Bronchial epithelial cell (primary cell): ENCODE data around the gene RUFY4. TPM values are rescaled to one million over a fixed set of nuclear protein-coding genes. Genes with fewer than 3 reads are reported as not detected.

Experiments used
- DNase-seq: peaks from one replicate; pipeline ENCODE4 v3.0.0-alpha.2; 2010; ENCODE audit warnings: low read depth
- FAIRE-seq: peaks from 2 replicates; lab custom pipeline; 2011; peaks lifted over from hg19 to GRCh38; lab: Jason Lieb, UNC
- H3K27me3 ChIP-seq: 2 replicates; pipeline ENCODE4 v1.5.1; 2011; ENCODE audit warnings: low read length; ENCODE audit not compliant: control insufficient read depth, insufficient read depth
- H3K36me3 ChIP-seq: 2 replicates; pipeline ENCODE4 v1.5.1; 2011; ENCODE audit warnings: low read length; ENCODE audit not compliant: control insufficient read depth, insufficient read depth
- H3K4me3 ChIP-seq: 2 replicates; pipeline ENCODE4 v1.5.1; 2011; ENCODE audit warnings: mild to moderate bottlenecking, low read depth, low read length, control low read depth
- total RNA-seq: library from RNA; depleted of rRNA; stranded (reverse); fragments of >200 nt; gene quantifications from 2 replicates; pipeline ENCODE4 v1.2.1, GENCODE V29; 2014
- TF ChIP-seq, protein P1 (sequence below): IDR thresholded peaks from 2 replicates; pipeline ENCODE4 v1.5.1; 2011; ENCODE audit warnings: mild to moderate bottlenecking, moderate library complexity, low read length, control low read depth, inconsistent platforms; ENCODE audit not compliant: insufficient read depth, severe bottlenecking

RUFY4 gene
- total RNA-seq, 1 donor from 2014 or later, result not detected

DNA sequence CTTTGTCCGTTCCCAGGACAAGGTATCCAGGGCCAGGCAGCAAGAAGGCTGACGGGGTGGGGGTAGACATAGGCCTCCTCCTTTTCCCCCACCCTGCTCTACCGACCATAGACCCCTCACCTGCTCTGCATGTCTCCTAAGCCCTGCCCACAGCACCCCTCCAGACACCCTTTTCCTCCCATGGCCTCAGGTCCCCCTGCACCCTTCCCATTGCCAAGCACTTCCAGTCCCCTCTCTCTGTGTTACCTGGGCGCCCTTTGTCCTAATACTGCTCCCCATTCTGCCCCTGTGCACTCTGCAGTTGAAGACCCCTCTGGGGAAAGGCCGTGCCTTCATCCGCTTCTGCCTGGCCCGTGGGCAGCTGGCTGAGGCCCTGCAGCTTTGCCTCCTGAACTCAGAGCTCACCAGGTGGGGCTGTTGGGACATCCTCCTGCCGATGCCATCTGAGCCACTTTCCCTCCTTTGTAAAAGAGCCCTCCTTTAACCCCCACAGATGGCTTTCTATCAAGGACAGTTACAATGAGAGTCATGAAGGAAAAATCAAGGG lies 3.5 kb downstream of the RUFY4 start:
- Histone ChIP-seq H3K27me3 (peaks cover 14% of the 10 kb centered on the region), H3K4me3 (no peak overlapping the region), H3K36me3 (no peaks in the 10 kb centered on the region)
- no peak for DNase-seq
- TF ChIP-seq, protein P1, sequence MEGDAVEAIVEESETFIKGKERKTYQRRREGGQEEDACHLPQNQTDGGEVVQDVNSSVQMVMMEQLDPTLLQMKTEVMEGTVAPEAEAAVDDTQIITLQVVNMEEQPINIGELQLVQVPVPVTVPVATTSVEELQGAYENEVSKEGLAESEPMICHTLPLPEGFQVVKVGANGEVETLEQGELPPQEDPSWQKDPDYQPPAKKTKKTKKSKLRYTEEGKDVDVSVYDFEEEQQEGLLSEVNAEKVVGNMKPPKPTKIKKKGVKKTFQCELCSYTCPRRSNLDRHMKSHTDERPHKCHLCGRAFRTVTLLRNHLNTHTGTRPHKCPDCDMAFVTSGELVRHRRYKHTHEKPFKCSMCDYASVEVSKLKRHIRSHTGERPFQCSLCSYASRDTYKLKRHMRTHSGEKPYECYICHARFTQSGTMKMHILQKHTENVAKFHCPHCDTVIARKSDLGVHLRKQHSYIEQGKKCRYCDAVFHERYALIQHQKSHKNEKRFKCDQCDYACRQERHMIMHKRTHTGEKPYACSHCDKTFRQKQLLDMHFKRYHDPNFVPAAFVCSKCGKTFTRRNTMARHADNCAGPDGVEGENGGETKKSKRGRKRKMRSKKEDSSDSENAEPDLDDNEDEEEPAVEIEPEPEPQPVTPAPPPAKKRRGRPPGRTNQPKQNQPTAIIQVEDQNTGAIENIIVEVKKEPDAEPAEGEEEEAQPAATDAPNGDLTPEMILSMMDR, result no peak
- FAIRE-seq, result no peak

DNA sequence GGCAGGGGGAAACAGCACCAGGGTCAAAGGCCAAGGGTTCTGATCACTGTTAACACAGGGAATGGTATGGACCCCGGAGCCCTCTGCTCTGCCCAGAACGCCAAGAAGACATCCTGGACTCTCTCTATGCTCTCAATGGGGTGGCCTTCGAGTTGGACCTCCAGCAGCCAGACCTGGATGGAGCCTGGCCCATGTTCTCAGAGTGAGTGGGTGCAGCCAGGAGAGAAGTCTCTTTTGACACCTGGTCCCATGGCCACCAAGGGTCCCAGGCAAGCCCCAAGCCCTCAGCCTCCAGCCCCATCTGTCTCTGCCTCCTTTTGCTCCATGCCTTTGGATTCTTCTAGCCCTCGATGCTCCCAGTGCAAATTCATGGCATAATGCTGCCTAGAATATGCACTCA lies 4.1 kb downstream of the RUFY4 start:
- Histone ChIP-seq H3K27me3 (peaks cover 13% of the 10 kb centered on the region), H3K4me3 (no peak overlapping the region), H3K36me3 (no peaks in the 10 kb centered on the region)
- TF ChIP-seq, protein P1, result no peak
- no peak for FAIRE-seq
- DNase-seq, result no peak

DNA sequence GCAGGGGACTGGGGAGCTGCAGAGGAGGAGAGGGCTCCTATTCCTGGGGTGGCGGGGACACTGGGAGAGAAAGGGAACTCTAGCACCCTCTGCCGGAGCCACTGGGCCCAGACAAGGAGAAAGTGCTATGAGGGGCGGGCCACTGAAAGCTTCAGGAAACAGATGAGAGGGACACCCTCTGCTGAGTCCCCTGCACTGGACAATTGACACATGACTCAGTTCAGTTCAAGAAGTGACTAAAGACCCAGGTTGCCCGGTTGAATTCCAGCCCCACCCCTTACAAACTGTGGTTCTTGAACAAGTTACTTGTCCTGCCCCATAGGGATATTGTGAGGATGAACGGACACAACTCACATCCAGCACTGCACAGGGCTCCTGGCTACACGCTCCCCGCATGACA lies 5.0 kb downstream of the RUFY4 start:
- no peaks in the 10 kb centered on the region for H3K36me3 ChIP-seq
- FAIRE-seq (peak; percentile 43), DNase-seq (peak; percentile 23)
- TF ChIP-seq, protein P1, result peak; percentile 77
- peaks cover 8% of the 10 kb centered on the region for H3K27me3 ChIP-seq
- H3K4me3 ChIP-seq, result no peak overlapping the region

DNA sequence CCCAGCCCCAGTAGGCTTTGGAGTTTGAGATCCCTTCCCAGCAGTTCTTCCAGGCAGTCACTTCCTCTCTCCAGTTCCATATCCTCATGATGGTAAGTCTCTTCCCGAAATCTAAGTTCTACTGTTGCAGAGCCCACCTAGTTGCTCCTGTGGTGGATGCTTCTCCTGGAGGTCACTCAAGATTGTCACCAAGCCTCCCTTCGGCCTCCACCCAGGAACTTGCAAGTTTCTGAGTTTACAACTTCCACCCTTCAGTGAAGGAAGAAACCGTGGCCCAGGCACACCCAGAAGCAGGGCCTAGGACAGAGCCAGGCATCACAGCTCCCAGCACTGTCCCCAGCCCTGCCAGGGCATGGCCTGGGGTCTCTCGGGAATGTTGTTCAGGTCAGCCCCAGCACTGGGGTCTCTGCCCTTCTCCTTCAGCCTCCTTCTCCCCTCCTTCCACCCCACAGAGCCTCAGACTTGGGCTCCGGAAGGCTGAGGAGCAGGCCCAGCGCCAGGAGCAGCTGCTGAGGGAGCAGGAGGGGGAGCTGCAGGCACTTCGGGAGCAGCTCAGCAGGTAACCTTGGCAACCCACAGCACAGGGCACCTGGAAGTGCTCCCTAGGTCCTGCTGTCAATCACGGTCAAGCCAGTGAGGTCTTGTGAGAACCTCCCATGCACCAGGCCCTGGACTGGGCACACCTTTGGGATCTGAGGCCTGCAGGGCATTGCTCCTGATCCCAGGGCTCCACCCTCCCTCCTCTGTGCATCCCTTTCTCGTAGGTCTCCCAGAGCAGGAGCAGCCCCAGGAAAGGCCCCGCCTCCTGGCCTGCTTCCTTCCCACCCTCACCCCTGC lies 7.1 kb downstream of the RUFY4 start:
- DNase-seq, result no peak
- H3K4me3 ChIP-seq, result no peak overlapping the region
- H3K27me3 ChIP-seq, result peaks cover 8% of the 10 kb centered on the region
- H3K36me3 ChIP-seq, result no peaks in the 10 kb centered on the region
- no peak for FAIRE-seq
- TF ChIP-seq, protein P1, result no peak

DNA sequence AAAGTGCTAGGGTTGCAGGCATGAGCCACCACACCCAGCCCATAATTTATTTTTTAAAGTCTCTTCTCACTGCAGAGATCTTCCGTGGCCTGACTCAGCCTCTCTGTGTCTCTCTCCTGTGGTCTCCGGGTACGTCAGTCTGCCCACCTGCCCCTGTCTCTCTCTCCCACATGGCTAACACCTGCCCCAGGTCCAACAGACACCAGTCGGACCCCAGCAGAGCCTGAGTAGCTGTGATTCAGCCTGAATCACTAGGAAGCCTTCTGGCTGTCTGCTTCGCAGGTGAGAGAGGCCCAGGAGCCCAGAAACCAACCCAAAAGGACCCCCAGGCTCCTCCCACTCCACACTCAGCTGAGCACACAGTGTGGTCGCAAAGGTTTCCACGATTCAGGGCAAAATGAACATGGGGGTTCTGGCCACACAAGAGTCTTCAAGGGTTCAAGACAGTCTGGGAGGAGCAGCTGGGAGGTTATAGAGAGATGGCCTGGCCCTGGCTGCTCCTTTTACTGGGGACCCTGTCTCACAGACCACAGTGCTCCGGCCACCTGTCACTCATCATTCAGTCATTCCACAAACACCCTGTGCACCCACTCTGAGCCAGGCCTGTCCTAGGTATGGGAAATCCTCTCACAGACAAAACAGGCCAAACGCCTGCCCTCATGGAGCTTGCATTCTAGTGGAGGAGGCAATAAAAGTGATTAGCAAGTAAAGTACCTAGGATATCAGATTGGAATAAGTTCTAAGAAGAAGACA lies 8.6 kb downstream of the RUFY4 start:
- TF ChIP-seq, protein P1, result no peak
- Histone ChIP-seq H3K36me3 (no peaks in the 10 kb centered on the region), H3K27me3 (peaks cover 2% of the 10 kb centered on the region), H3K4me3 (no peak overlapping the region)
- no peak for DNase-seq
- no peak for FAIRE-seq
